Endodermal cell (in vitro differentiated cells): ENCODE measurements around the gene AFF3. TPM values are rescaled to one million over a fixed set of nuclear protein-coding genes. Genes with fewer than 3 reads are reported as not detected.

Source experiments
- DNase-seq: peaks from one replicate; pipeline ENCODE4 v3.0.0-alpha.2; 2017
- H3K27ac ChIP-seq: 2 replicates; pipeline ENCODE4 v1.5.1; 2013; ENCODE audit warnings: mild to moderate bottlenecking, low read depth, low read length, moderate library complexity
- H3K27me3 ChIP-seq: 2 replicates; pipeline ENCODE4 v1.6.1; 2013; ENCODE audit warnings: mild to moderate bottlenecking, low read length, moderate library complexity; ENCODE audit not compliant: insufficient read depth, control insufficient read depth, poor library complexity, severe bottlenecking
- H3K36me3 ChIP-seq: 2 replicates; pipeline ENCODE4 v1.7.0; 2013; ENCODE audit warnings: mild to moderate bottlenecking, low read length, moderate library complexity; ENCODE audit not compliant: control insufficient read depth, insufficient read depth
- H3K4me1 ChIP-seq: one replicate; pipeline ENCODE4 v1.7.0; 2013; ENCODE audit warnings: low read length; ENCODE audit not compliant: control insufficient read depth, insufficient read depth
- H3K4me3 ChIP-seq: 2 replicates; pipeline ENCODE4 v1.5.1; 2013; ENCODE audit warnings: mild to moderate bottlenecking, low read length, moderate library complexity
- H3K9ac ChIP-seq: 2 replicates; pipeline ENCODE4 v1.6.1; 2013; ENCODE audit warnings: mild to moderate bottlenecking, low read length, moderate library complexity; ENCODE audit not compliant: poor library complexity, severe bottlenecking; ENCODE audit errors: extremely low read depth
- H3K9me3 ChIP-seq: 2 replicates; pipeline ENCODE4 v1.6.1; 2013; ENCODE audit warnings: mild to moderate bottlenecking, low read length, moderate library complexity; ENCODE audit not compliant: control insufficient read depth
- H3K27ac Mint-ChIP-seq: 2 replicates; pipeline ENCODE4 v1.8.0; 2020; ENCODE audit warnings: mixed read lengths
- H3K27me3 Mint-ChIP-seq: 2 replicates; pipeline ENCODE4 v1.8.0; 2021; ENCODE audit warnings: mild to moderate bottlenecking, mixed read lengths; ENCODE audit not compliant: insufficient read depth
- H3K36me3 Mint-ChIP-seq: 2 replicates; pipeline ENCODE4 v1.8.0; 2020; ENCODE audit warnings: low read depth, mixed read lengths
- H3K4me1 Mint-ChIP-seq: 2 replicates; pipeline ENCODE4 v1.8.0; 2020; ENCODE audit warnings: mixed read lengths
- H3K4me3 Mint-ChIP-seq: 2 replicates; pipeline ENCODE4 v1.8.0; 2020; ENCODE audit warnings: mild to moderate bottlenecking, moderate library complexity, mixed read lengths
- H3K9me3 Mint-ChIP-seq: 2 replicates; pipeline ENCODE4 v1.8.0; 2020; ENCODE audit warnings: mild to moderate bottlenecking, mixed read lengths
- WGBS, 2 experiments: methylation state at CpG; one replicate each; pipeline versions ENCODE4 v1.1.5 to v1.1.7; 2013; ENCODE audit warnings: missing lambda C conversion rate in 2 of 2, mixed read lengths in 1 of 2; ENCODE audit not compliant: insufficient coverage in 1 of 2, insufficient read length in 1 of 2; 5-methylcytosine and 5-hydroxymethylcytosine counted together
- total RNA-seq, 2 donors: library from RNA; stranded (reverse); fragmentation: NEBNext Ultra II Directional in 1 of 2; extraction: Animal tissue kit (Norgen Biotek cat#: 25700) in 1 of 2; gene quantifications; 2 replicates in 1 of 2; 3 replicates in 1 of 2; pipeline ENCODE4 v1.2.1, GENCODE V29; 2021
- TF ChIP-seq, protein P1 (sequence below): fragments of 200-600 bp; sonication (generic); conservative IDR thresholded peaks from 2 replicates; pipeline ENCODE4 v1.5.0; 2021; ENCODE audit warnings: antibody characterized with exemption, mild to moderate bottlenecking

The AFF3 gene
- total RNA-seq, 2 donors from 2014 or later, result 0.62 to 0.73 TPM

DNA sequence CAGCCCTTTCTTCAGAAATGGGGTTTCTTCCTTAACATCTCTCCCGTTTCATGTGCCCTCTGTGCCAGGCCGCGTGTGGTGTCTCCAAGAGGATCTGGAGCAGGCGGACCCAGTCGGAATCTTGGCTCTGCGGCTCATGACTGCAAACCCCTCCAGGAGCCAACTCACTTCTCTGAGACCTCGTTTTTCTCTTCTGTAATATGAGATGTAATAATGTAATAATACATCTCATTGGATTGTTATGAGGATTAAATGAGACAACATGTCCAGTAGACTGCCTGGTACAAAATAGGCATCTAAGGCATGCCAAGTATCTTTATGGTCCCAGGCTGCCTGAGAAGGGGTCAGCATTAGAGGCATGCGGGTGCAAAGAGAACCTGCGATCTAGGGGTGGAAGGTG lies 431.2 kb downstream of the AFF3 start:
- H3K27me3 Mint-ChIP-seq, result no peaks in the 10 kb centered on the region
- no peak overlapping the region for H3K4me3 Mint-ChIP-seq

DNA sequence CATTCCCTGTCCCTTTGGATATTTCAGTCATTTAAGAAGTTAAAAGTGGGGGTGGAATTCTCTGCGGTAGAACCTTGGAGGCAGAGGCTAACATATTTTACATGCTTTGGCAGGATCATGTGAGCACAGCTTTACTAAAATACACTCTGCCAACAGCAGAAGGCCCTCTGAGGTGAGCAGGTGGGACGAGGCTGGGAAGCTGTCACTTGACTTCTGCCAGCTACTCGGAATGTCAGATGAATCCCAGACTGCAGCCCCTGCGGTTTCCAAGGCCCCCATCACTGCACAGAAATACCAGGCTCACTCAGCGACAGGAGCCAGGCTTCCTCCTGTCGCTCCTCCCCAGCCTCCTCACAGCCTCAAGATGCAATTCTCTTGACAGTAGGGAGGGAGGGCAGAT lies 431.7 kb downstream of the AFF3 start:
- Mint-ChIP-seq H3K4me1 (no peaks in the 10 kb centered on the region), H3K9me3 (peaks cover 2% of the 10 kb centered on the region), H3K4me3 (no peak overlapping the region), H3K27ac (no peak overlapping the region), H3K36me3 (no peaks in the 10 kb centered on the region), H3K27me3 (no peaks in the 10 kb centered on the region)
- no peaks in the 10 kb centered on the region for H3K9me3 ChIP-seq
- no peaks in the 10 kb centered on the region for H3K4me1 ChIP-seq
- H3K27me3 ChIP-seq, result no peaks in the 10 kb centered on the region
- DNase-seq, result no peak
- no peak overlapping the region for H3K9ac ChIP-seq
- H3K27ac ChIP-seq, result peak overlapping the region; percentile 15
- H3K4me3 ChIP-seq, result no peak overlapping the region
- TF ChIP-seq, protein P1, sequence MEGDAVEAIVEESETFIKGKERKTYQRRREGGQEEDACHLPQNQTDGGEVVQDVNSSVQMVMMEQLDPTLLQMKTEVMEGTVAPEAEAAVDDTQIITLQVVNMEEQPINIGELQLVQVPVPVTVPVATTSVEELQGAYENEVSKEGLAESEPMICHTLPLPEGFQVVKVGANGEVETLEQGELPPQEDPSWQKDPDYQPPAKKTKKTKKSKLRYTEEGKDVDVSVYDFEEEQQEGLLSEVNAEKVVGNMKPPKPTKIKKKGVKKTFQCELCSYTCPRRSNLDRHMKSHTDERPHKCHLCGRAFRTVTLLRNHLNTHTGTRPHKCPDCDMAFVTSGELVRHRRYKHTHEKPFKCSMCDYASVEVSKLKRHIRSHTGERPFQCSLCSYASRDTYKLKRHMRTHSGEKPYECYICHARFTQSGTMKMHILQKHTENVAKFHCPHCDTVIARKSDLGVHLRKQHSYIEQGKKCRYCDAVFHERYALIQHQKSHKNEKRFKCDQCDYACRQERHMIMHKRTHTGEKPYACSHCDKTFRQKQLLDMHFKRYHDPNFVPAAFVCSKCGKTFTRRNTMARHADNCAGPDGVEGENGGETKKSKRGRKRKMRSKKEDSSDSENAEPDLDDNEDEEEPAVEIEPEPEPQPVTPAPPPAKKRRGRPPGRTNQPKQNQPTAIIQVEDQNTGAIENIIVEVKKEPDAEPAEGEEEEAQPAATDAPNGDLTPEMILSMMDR, result no peak
- no peaks in the 10 kb centered on the region for H3K36me3 ChIP-seq
- 74 to 76% methylated on average over 2 to 6 of the region's 6 CpGs for WGBS, 2 experiments

More for the DNA sequence above, 431.2 kb downstream of the AFF3 start:
- no peaks in the 10 kb centered on the region for H3K36me3 ChIP-seq
- TF ChIP-seq, protein P1, result no peak
- no peaks in the 10 kb centered on the region for H3K9me3 ChIP-seq
- no peaks in the 10 kb centered on the region for H3K4me1 ChIP-seq
- H3K27me3 ChIP-seq, result no peaks in the 10 kb centered on the region
- H3K27ac Mint-ChIP-seq, result no peak overlapping the region
- no peak overlapping the region for H3K4me3 ChIP-seq
- no peaks in the 10 kb centered on the region for H3K36me3 Mint-ChIP-seq
- H3K4me1 Mint-ChIP-seq, result no peaks in the 10 kb centered on the region
- no peak overlapping the region for H3K9ac ChIP-seq
- no peak for DNase-seq
- WGBS, 2 experiments, result 84 to 100% methylated on average over 1 to 8 of the region's 9 CpGs
- peaks cover 2% of the 10 kb centered on the region for H3K9me3 Mint-ChIP-seq
- H3K27ac ChIP-seq, result peak overlapping the region; percentile 15

DNA sequence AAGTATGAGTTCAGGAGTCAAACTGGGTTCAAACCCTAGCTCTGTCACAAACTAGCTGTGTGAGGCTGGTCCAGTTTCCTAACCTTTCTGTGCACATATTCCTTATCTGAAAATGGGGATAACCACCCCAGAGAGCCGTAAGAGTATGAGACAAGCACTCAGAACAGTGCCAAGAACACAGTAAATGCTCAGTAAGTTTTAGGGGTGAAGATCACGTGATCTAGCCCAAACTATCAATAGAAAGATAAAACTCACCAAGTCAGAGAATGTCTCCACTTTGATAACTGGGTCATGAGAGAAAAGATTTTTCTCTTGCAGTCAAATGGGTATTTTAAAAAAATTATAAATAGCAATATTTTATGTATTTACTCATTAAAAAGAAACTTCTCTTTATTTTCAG lies 433.2 kb downstream of the AFF3 start:
- no peak for DNase-seq
- H3K27me3 Mint-ChIP-seq, result no peaks in the 10 kb centered on the region
- H3K4me3 Mint-ChIP-seq, result no peak overlapping the region
- no peaks in the 10 kb centered on the region for H3K4me1 Mint-ChIP-seq
- no peaks in the 10 kb centered on the region for H3K36me3 Mint-ChIP-seq
- peaks cover 2% of the 10 kb centered on the region for H3K9me3 Mint-ChIP-seq
- Histone ChIP-seq H3K4me1 (no peaks in the 10 kb centered on the region), H3K36me3 (no peaks in the 10 kb centered on the region), H3K9me3 (no peaks in the 10 kb centered on the region), H3K27me3 (no peaks in the 10 kb centered on the region), H3K9ac (no peak overlapping the region), H3K27ac (no peak overlapping the region), H3K4me3 (no peak overlapping the region)
- TF ChIP-seq, protein P1, result no peak
- WGBS, 2 experiments, result 90 to 100% methylated on average over 2 of the region's 2 CpGs
- no peak overlapping the region for H3K27ac Mint-ChIP-seq
